Adipose tissue (tissue), 3 donors: ENCODE results near the gene CYP24A1. TPM values are rescaled to one million over a fixed set of nuclear protein-coding genes. Genes with fewer than 3 reads are reported as not detected.

Experiments used
- H3K27ac ChIP-seq: one replicate; pipeline ENCODE4 v1.5.1; 2013; ENCODE audit warnings: low read depth, low read length
- WGBS, 3 donors: extraction: QIAGEN DNeasy Blood & Tissue Kit; methylation state at CpG; one replicate each; pipeline ENCODE4 v1.1.7; 2013; 5-methylcytosine and 5-hydroxymethylcytosine counted together
- polyA plus RNA-seq, 3 donors: library from polyadenylated mRNA; stranded (reverse); fragments of 200-250 nt; gene quantifications; one replicate each; pipeline ENCODE4 v1.2.3, GENCODE V29; 2013
- donor health status: healthy with polysubstance abuse.
- donor health status: Bipolar disorder and iron deficiency.
- donor health status: healthy.

Gene CYP24A1
- polyA plus RNA-seq, 3 donors = 1.5 TPM; not detected in 2

GRCh38 chr20:54205450-54205849 is 31.7 kb upstream of the CYP24A1 start:
- WGBS, 3 donors = 79 to 84% (median 82%) methylated on average over 8 of the region's 8 CpGs
- no peak overlapping the region for H3K27ac ChIP-seq

GRCh38 chr20:54204481-54204880 is 30.7 kb upstream of the CYP24A1 start:
- H3K27ac ChIP-seq = no peak overlapping the region
- WGBS, 3 donors = 84 to 95% (median 91%) methylated on average over 5 of the region's 5 CpGs

- H3K27ac ChIP-seq = no peak overlapping the region
- WGBS, 3 donors = 70 to 81% (median 78%) methylated on average over 6 of the region's 6 CpGs
Observed at GRCh38 chr20:54204063-54204462, 30.3 kb upstream of the CYP24A1 start.

- 61 to 72% (median 69%) methylated on average over 5 of the region's 5 CpGs for WGBS, 3 donors
- H3K27ac ChIP-seq = no peak overlapping the region
Observed at GRCh38 chr20:54203281-54203680, 29.5 kb upstream of the CYP24A1 start.

GRCh38 chr20:54201268-54201846 is 27.6 kb upstream of the CYP24A1 start:
- H3K27ac ChIP-seq = no peak overlapping the region
- WGBS, 3 donors = 72 to 79% (median 78%) methylated on average over 4 of the region's 4 CpGs

- WGBS, 3 donors = 48 to 77% (median 63%) methylated on average over 7 of the region's 7 CpGs
Observed at GRCh38 chr20:54200487-54201267, 26.9 kb upstream of the CYP24A1 start.

GRCh38 chr20:54199721-54200176 is 26.0 kb upstream of the CYP24A1 start:
- no peak overlapping the region for H3K27ac ChIP-seq
- 16 to 22% (median 19%) methylated on average over 7 of the region's 7 CpGs for WGBS, 3 donors

More at GRCh38 chr20:54200487-54201267, 26.9 kb upstream of the CYP24A1 start:
- no peak overlapping the region for H3K27ac ChIP-seq

- 61 to 74% (median 70%) methylated on average over 6 of the region's 6 CpGs for WGBS, 3 donors
Observed at GRCh38 chr20:54199283-54199682, 25.5 kb upstream of the CYP24A1 start.

GRCh38 chr20:54197621-54198604 is 24.1 kb upstream of the CYP24A1 start:
- no peak overlapping the region for H3K27ac ChIP-seq
- WGBS, 3 donors = 74 to 84% (median 78%) methylated on average over 13 of the region's 13 CpGs

More at GRCh38 chr20:54199283-54199682, 25.5 kb upstream of the CYP24A1 start:
- no peak overlapping the region for H3K27ac ChIP-seq

GRCh38 chr20:54195483-54196472 is 22.0 kb upstream of the CYP24A1 start:
- H3K27ac ChIP-seq = no peak overlapping the region
- WGBS, 3 donors = 79 to 83% (median 83%) methylated on average over 13 of the region's 13 CpGs

- 61 to 73% (median 68%) methylated on average over 11 of the region's 11 CpGs for WGBS, 3 donors
- H3K27ac ChIP-seq = no peak overlapping the region
Observed at GRCh38 chr20:54194724-54195438, 21.1 kb upstream of the CYP24A1 start.

GRCh38 chr20:54193817-54194216 is 20.0 kb upstream of the CYP24A1 start:
- H3K27ac ChIP-seq = no peak overlapping the region
- WGBS, 3 donors = 71 to 75% (median 71%) methylated on average over 5 of the region's 5 CpGs

- 93 to 97% (median 94%) methylated on average over 2 of the region's 2 CpGs for WGBS, 3 donors
Observed at GRCh38 chr20:54190217-54190616, 16.4 kb upstream of the CYP24A1 start.

GRCh38 chr20:54189630-54190029 is 15.8 kb upstream of the CYP24A1 start:
- WGBS, 3 donors = 35 to 64% (median 52%) methylated on average over 2 of the region's 2 CpGs
- no peak overlapping the region for H3K27ac ChIP-seq

More at GRCh38 chr20:54190217-54190616, 16.4 kb upstream of the CYP24A1 start:
- H3K27ac ChIP-seq = no peak overlapping the region

GRCh38 chr20:54188132-54188849 is 14.5 kb upstream of the CYP24A1 start:
- H3K27ac ChIP-seq = no peak overlapping the region
- WGBS, 3 donors = 79 to 86% (median 82%) methylated on average over 11 of the region's 11 CpGs

GRCh38 chr20:54184904-54185626 is 11.3 kb upstream of the CYP24A1 start:
- WGBS, 3 donors = 75 to 83% (median 82%) methylated on average over 10 of the region's 10 CpGs
- no peak overlapping the region for H3K27ac ChIP-seq
